PC-3 (cell line): ENCODE results near the gene PTH2. TPM values are rescaled to one million over a fixed set of nuclear protein-coding genes. Genes with fewer than 3 reads are reported as not detected.

Experiments used
- ATAC-seq: fragments of 200-7000 bp; cut with Tn5 transposase; 2 replicates; pipeline ENCODE4 v1.9.1; 2020; ENCODE audit warnings: mild to moderate bottlenecking, moderate library complexity
- BruUV-seq: library from RNA; stranded (reverse); fragments of 400-500 nt; replicated peaks from 2 replicates; lab custom pipeline; 2021; lab: Mats Ljungman, UMichigan
- CTCF ChIA-PET: fragments of 300-600 bp; sonication (Branson Sonifier 250); formaldehyde crosslinking; loops from one replicate; lab custom pipeline; 2022; ENCODE audit warnings: antibody characterized with exemption; lab: Charles Lee
- POLR2A ChIA-PET: fragments of 300-600 bp; sonication (Branson Sonifier 250); formaldehyde crosslinking; loops from one replicate; lab custom pipeline; 2022; ENCODE audit warnings: antibody characterized with exemption; ENCODE audit not compliant: unreplicated experiment; lab: Charles Lee
- DNase-seq: peaks from one replicate; pipeline ENCODE4 v3.0.0-alpha.2; 2015
- H2AFZ ChIP-seq: fragments of 300-600 bp; sonication (generic); 2 replicates; pipeline ENCODE4 v1.6.0; 2016; ENCODE audit warnings: antibody characterized with exemption, low read length
- H3F3A ChIP-seq: fragments of 300-600 bp; sonication (generic); one replicate; pipeline ENCODE4 v1.6.0; 2017; ENCODE audit warnings: antibody characterized with exemption, low read length, control low read depth, mild to moderate bottlenecking; ENCODE audit not compliant: unreplicated experiment
- H3K27ac ChIP-seq: fragments of 300-600 bp; sonication (generic); 2 replicates; pipeline ENCODE4 v1.5.1; 2016; ENCODE audit warnings: mild to moderate bottlenecking, low read length
- H3K27me3 ChIP-seq: fragments of 300-600 bp; sonication (generic); 2 replicates; pipeline ENCODE4 v1.6.1; 2016; ENCODE audit warnings: low read length, mixed read lengths
- H3K36me3 ChIP-seq: fragments of 300-600 bp; sonication (generic); 2 replicates; pipeline ENCODE4 v1.6.1; 2016; ENCODE audit warnings: low read depth, mixed run types, low read length, mixed read lengths
- H3K4me1 ChIP-seq: fragments of 300-600 bp; sonication (generic); 2 replicates; pipeline ENCODE4 v1.5.1; 2016; ENCODE audit warnings: low read length; ENCODE audit not compliant: insufficient read depth
- H3K4me2 ChIP-seq: fragments of 300-600 bp; sonication (generic); 2 replicates; pipeline ENCODE4 v1.6.0; 2016; ENCODE audit warnings: low read length
- H3K4me3 ChIP-seq: fragments of 300-600 bp; sonication (generic); 2 replicates; pipeline ENCODE4 v1.5.1; 2016; ENCODE audit warnings: mild to moderate bottlenecking, low read length, mixed read lengths
- H3K79me2 ChIP-seq: fragments of 300-600 bp; sonication (generic); 2 replicates; pipeline ENCODE4 v1.6.1; 2017; ENCODE audit warnings: low read length, mixed read lengths
- H3K9ac ChIP-seq: fragments of 300-600 bp; sonication (generic); 2 replicates; pipeline ENCODE4 v1.6.0; 2016; ENCODE audit warnings: mild to moderate bottlenecking, low read length
- H3K9me2 ChIP-seq: fragments of 300-600 bp; sonication (generic); replicated peaks from 2 replicates; pipeline ENCODE4 v1.6.1; 2016; ENCODE audit warnings: mixed run types, low read length, mixed read lengths
- H3K9me3 ChIP-seq: fragments of 300-600 bp; sonication (generic); 2 replicates; pipeline ENCODE4 v1.6.1; 2016; ENCODE audit warnings: low read length, mixed read lengths
- H4K20me1 ChIP-seq: fragments of 300-600 bp; sonication (generic); 2 replicates; pipeline ENCODE4 v1.6.1; 2016; ENCODE audit warnings: low read length, mixed read lengths
- EZH2 ChIP-seq: fragments of 300-600 bp; sonication (generic); IDR thresholded peaks from one replicate; pipeline ENCODE4 v1.6.1; 2017; ENCODE audit warnings: antibody characterized with exemption, mild to moderate bottlenecking, low read length; ENCODE audit not compliant: unreplicated experiment
- EZH2phosphoT487 ChIP-seq: fragments of 300-600 bp; sonication (generic); IDR thresholded peaks from 2 replicates; pipeline ENCODE4 v1.6.1; 2018; ENCODE audit warnings: mild to moderate bottlenecking, antibody characterized with exemption, low read length, borderline replicate concordance
- intact Hi-C: fragments of 100-400 bp; cut with micrococcal nuclease; formaldehyde crosslinking; loops from 2 replicates; pipeline ENCODE4 v1.9.0; 2023
- total RNA-seq: library from RNA; depleted of rRNA; stranded (reverse); fragments of >200 nt; gene quantifications from 2 replicates; pipeline ENCODE4 v1.2.3, GENCODE V29; 2014
- TF ChIP-seq, protein P1 (sequence below): fragments of 300-600 bp; sonication (generic); conservative IDR thresholded peaks from 2 replicates; pipeline ENCODE4 v1.5.1; 2017; ENCODE audit warnings: antibody characterized with exemption, low read depth, mild to moderate bottlenecking, low read length

Gene PTH2
- total RNA-seq, 1 experiment from 2014 or later, result not detected

- Histone ChIP-seq H3K27me3 (no peaks in the 10 kb centered on the region), H3K4me1 (no peaks in the 10 kb centered on the region), H3K4me3 (no peak overlapping the region), H4K20me1 (no peaks in the 10 kb centered on the region), H3F3A (no peaks in the 10 kb centered on the region), H3K79me2 (no peaks in the 10 kb centered on the region), H2AFZ (no peak overlapping the region), H3K36me3 (no peaks in the 10 kb centered on the region; the same call in 1 of the 2 replicates), H3K9ac (no peak overlapping the region), H3K4me2 (no peak overlapping the region), H3K27ac (no peak overlapping the region), H3K9me2 (no peaks in the 10 kb centered on the region), H3K9me3 (no peaks in the 10 kb centered on the region)
- ChIA-PET POLR2A (no interaction called here), CTCF (no interaction called here)
- intact Hi-C loops, result no loop called here
- no peak for ATAC-seq
- BruUV-seq, result no TSS peak
- TF ChIP-seq EZH2, result no peak
- TF ChIP-seq, protein P1, sequence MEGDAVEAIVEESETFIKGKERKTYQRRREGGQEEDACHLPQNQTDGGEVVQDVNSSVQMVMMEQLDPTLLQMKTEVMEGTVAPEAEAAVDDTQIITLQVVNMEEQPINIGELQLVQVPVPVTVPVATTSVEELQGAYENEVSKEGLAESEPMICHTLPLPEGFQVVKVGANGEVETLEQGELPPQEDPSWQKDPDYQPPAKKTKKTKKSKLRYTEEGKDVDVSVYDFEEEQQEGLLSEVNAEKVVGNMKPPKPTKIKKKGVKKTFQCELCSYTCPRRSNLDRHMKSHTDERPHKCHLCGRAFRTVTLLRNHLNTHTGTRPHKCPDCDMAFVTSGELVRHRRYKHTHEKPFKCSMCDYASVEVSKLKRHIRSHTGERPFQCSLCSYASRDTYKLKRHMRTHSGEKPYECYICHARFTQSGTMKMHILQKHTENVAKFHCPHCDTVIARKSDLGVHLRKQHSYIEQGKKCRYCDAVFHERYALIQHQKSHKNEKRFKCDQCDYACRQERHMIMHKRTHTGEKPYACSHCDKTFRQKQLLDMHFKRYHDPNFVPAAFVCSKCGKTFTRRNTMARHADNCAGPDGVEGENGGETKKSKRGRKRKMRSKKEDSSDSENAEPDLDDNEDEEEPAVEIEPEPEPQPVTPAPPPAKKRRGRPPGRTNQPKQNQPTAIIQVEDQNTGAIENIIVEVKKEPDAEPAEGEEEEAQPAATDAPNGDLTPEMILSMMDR, result no peak
- TF ChIP-seq EZH2phosphoT487, result no peak
- no peak for DNase-seq
Measured at GRCh38 chr19:49468199-49468598, 45.0 kb upstream of the PTH2 start.

GRCh38 chr19:49465371-49465770, 42.1 kb upstream of the PTH2 start:
- no peak overlapping the region for H2AFZ ChIP-seq
- TF ChIP-seq EZH2phosphoT487 (no peak), EZH2 (no peak)
- TF ChIP-seq, protein P1, result no peak
- H3K27me3 ChIP-seq, result no peaks in the 10 kb centered on the region
- H3K4me3 ChIP-seq, result no peak overlapping the region
- no peaks in the 10 kb centered on the region for H4K20me1 ChIP-seq
- no peaks in the 10 kb centered on the region for H3K79me2 ChIP-seq
- H3F3A ChIP-seq, result no peaks in the 10 kb centered on the region
- POLR2A ChIA-PET, result no interaction called here
- H3K27ac ChIP-seq, result no peak overlapping the region
- no peak for DNase-seq
- H3K9me2 ChIP-seq, result no peaks in the 10 kb centered on the region
- no peak for ATAC-seq
- no peak overlapping the region for H3K9ac ChIP-seq
- no TSS peak for BruUV-seq
- no peak overlapping the region for H3K4me2 ChIP-seq
- H3K9me3 ChIP-seq, result no peaks in the 10 kb centered on the region
- intact Hi-C loops, result no loop called here
- no peaks in the 10 kb centered on the region for H3K4me1 ChIP-seq
- CTCF ChIA-PET, result no interaction called here
- no peaks in the 10 kb centered on the region; the same call in 1 of the 2 replicates for H3K36me3 ChIP-seq

- ATAC-seq (no peak), DNase-seq (no peak)
- Histone ChIP-seq H3K27ac (no peak overlapping the region), H3K36me3 (no peaks in the 10 kb centered on the region), H3K9ac (no peak overlapping the region), H3F3A (no peaks in the 10 kb centered on the region), H3K4me2 (no peak overlapping the region), H3K9me3 (no peaks in the 10 kb centered on the region), H3K9me2 (no peaks in the 10 kb centered on the region), H3K79me2 (no peaks in the 10 kb centered on the region), H2AFZ (no peak overlapping the region), H4K20me1 (no peaks in the 10 kb centered on the region), H3K4me1 (no peaks in the 10 kb centered on the region), H3K4me3 (no peak overlapping the region), H3K27me3 (no peaks in the 10 kb centered on the region)
- intact Hi-C loops, result no loop called here
- no TSS peak for BruUV-seq
- ChIA-PET POLR2A (no interaction called here), CTCF (no interaction called here)
- TF ChIP-seq EZH2, result no peak
- TF ChIP-seq, protein P1, result no peak
- TF ChIP-seq EZH2phosphoT487, result no peak
Measured at GRCh38 chr19:49463960-49464740, 40.9 kb upstream of the PTH2 start.
